MCF 10A (cell line): ENCODE data around the gene KCTD16. TPM values are rescaled to one million over a fixed set of nuclear protein-coding genes. Genes with fewer than 3 reads are reported as not detected.
A peak's percentile ranks its signal among the peaks of the same experiment; 100 is the strongest.

Source experiments
- BruUV-seq: library from RNA; stranded (reverse); fragments of 400-500 nt; replicated peaks from 2 replicates; lab custom pipeline; 2021; lab: Mats Ljungman, UMichigan
- CTCF ChIA-PET: fragments of 300-600 bp; sonication (Branson Sonifier 250); formaldehyde crosslinking; extraction: SDS; loops from one replicate; lab custom pipeline; 2021; ENCODE audit warnings: antibody characterized with exemption, inconsistent platforms; lab: Yijun Ruan, JAX
- POLR2A ChIA-PET: fragments of 300-600, 350-650 bp; sonication (Branson Sonifier 250); formaldehyde crosslinking; extraction: SDS; loops from one replicate; lab custom pipeline; 2020; ENCODE audit warnings: antibody characterized with exemption, inconsistent platforms; lab: Yijun Ruan, JAX
- DNase-seq: peaks from one replicate; pipeline ENCODE4 v3.0.0-alpha.2; 2018; ENCODE audit not compliant: unreplicated experiment
- H3K27ac Mint-ChIP-seq: one replicate; pipeline ENCODE4 v1.8.0; 2022; ENCODE audit warnings: mild to moderate bottlenecking, low read depth, mixed read lengths; ENCODE audit not compliant: unreplicated experiment
- H3K27me3 Mint-ChIP-seq: one replicate; pipeline ENCODE4 v1.8.0; 2022; ENCODE audit warnings: mixed read lengths; ENCODE audit not compliant: insufficient read depth, unreplicated experiment
- H3K36me3 Mint-ChIP-seq: one replicate; pipeline ENCODE4 v1.8.0; 2022; ENCODE audit warnings: mild to moderate bottlenecking, moderate library complexity, mixed read lengths; ENCODE audit not compliant: insufficient read depth, unreplicated experiment
- H3K4me1 Mint-ChIP-seq: one replicate; pipeline ENCODE4 v1.8.0; 2022; ENCODE audit warnings: mixed read lengths; ENCODE audit not compliant: insufficient read depth, unreplicated experiment
- H3K4me3 Mint-ChIP-seq: one replicate; pipeline ENCODE4 v1.8.0; 2022; ENCODE audit warnings: mild to moderate bottlenecking, moderate library complexity, mixed read lengths; ENCODE audit not compliant: unreplicated experiment
- H3K9me3 Mint-ChIP-seq: one replicate; pipeline ENCODE4 v1.8.0; 2022; ENCODE audit warnings: mixed read lengths; ENCODE audit not compliant: unreplicated experiment
- intact Hi-C: fragments of 100-400 bp; cut with micrococcal nuclease; formaldehyde crosslinking; loops from 2 replicates; pipeline ENCODE4 v1.14.1; 2022
- total RNA-seq: library from RNA; stranded (reverse); gene quantifications from 2 replicates; pipeline ENCODE4 v1.2.3, GENCODE V29; 2022
- TF ChIP-seq, protein P1 (sequence below): fragments of 200-600 bp; IDR thresholded peaks from one replicate; pipeline ENCODE4 v1.8.0; 2022; ENCODE audit warnings: antibody characterized with exemption, mild to moderate bottlenecking; ENCODE audit not compliant: unreplicated experiment

The KCTD16 gene
- total RNA-seq, 1 experiment from 2014 or later: 0.16 TPM

- intact Hi-C loops: no loop called here
- H3K4me3 Mint-ChIP-seq: no peak overlapping the region
- CTCF ChIA-PET: interaction anchor here (0.6 to 2.5 kb wide), 7 partner anchors 14 to 1552 kb away, joined by 3 to 9 read pairs (median 3); no protein-coding TSS in a partner anchor
Measured at GRCh38 chr5:144386315-144386714, 215.6 kb downstream of the KCTD16 start.

GRCh38 chr5:144390133-144390532, 219.5 kb downstream of the KCTD16 start:
- H3K36me3 Mint-ChIP-seq: no peaks in the 10 kb centered on the region
- CTCF ChIA-PET: interaction anchor here (0.5 to 6.0 kb wide), 26 partner anchors 10 to 1677 kb away, joined by 3 to 92 read pairs (median 4); no protein-coding TSS in a partner anchor
- H3K9me3 Mint-ChIP-seq: no peaks in the 10 kb centered on the region
- intact Hi-C loops: loop anchor here (1.0 kb wide), 2 partner anchors 187 to 957 kb away; no protein-coding TSS in a partner anchor
- H3K27ac Mint-ChIP-seq: no peak overlapping the region
- no peaks in the 10 kb centered on the region for H3K27me3 Mint-ChIP-seq
- no TSS peak for BruUV-seq
- TF ChIP-seq, protein P1, sequence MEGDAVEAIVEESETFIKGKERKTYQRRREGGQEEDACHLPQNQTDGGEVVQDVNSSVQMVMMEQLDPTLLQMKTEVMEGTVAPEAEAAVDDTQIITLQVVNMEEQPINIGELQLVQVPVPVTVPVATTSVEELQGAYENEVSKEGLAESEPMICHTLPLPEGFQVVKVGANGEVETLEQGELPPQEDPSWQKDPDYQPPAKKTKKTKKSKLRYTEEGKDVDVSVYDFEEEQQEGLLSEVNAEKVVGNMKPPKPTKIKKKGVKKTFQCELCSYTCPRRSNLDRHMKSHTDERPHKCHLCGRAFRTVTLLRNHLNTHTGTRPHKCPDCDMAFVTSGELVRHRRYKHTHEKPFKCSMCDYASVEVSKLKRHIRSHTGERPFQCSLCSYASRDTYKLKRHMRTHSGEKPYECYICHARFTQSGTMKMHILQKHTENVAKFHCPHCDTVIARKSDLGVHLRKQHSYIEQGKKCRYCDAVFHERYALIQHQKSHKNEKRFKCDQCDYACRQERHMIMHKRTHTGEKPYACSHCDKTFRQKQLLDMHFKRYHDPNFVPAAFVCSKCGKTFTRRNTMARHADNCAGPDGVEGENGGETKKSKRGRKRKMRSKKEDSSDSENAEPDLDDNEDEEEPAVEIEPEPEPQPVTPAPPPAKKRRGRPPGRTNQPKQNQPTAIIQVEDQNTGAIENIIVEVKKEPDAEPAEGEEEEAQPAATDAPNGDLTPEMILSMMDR: peak; percentile 43
- H3K4me1 Mint-ChIP-seq: peaks cover 9% of the 10 kb centered on the region
- peak; percentile 44 for DNase-seq
- H3K4me3 Mint-ChIP-seq: no peak overlapping the region
- POLR2A ChIA-PET: interaction anchor here (0.7 kb wide), 1 partner anchor 190 kb away, joined by 4 read pairs; no protein-coding TSS in a partner anchor

More at GRCh38 chr5:144386315-144386714, 215.6 kb downstream of the KCTD16 start:
- TF ChIP-seq, protein P1: no peak
- Mint-ChIP-seq H3K9me3 (peaks cover under 1% of the 10 kb centered on the region), H3K27ac (no peak overlapping the region), H3K4me1 (peaks cover 9% of the 10 kb centered on the region), H3K36me3 (no peaks in the 10 kb centered on the region), H3K27me3 (no peaks in the 10 kb centered on the region)
- BruUV-seq: no TSS peak
- DNase-seq: no peak
- POLR2A ChIA-PET: no interaction called here

DNA sequence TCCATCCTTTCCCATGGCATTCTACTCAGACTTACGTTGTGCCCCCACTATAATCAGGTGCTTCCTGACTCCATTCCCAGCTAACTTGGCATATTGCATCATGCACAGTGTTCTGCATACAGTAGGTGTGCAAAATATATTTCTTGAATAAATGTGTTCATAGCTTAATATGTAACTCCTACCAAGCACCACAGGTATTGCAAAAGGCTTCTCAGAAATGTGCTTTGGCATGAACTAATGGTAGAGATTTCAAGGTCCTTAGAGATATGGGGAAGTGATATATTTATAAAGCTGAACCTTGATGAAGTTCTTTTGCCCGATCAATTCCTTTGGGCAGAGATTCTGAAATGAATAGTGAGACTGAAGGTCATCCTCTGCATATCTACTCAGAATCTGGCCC, 220.4 kb downstream of the KCTD16 start:
- H3K4me3 Mint-ChIP-seq: no peak overlapping the region
- ChIA-PET POLR2A (no interaction called here), CTCF (interaction anchor here (0.5 to 6.0 kb wide), 13 partner anchors 9 to 1678 kb away, joined by 3 to 92 read pairs (median 4); no protein-coding TSS in a partner anchor)
- no peaks in the 10 kb centered on the region for H3K9me3 Mint-ChIP-seq
- DNase-seq: no peak
- TF ChIP-seq, protein P1: no peak
- H3K27ac Mint-ChIP-seq: no peak overlapping the region
- intact Hi-C loops: no loop called here
- no peaks in the 10 kb centered on the region for H3K36me3 Mint-ChIP-seq
- no TSS peak for BruUV-seq
- H3K27me3 Mint-ChIP-seq: no peaks in the 10 kb centered on the region
- peaks cover 9% of the 10 kb centered on the region for H3K4me1 Mint-ChIP-seq

GRCh38 chr5:144393641-144394435, 223.2 kb downstream of the KCTD16 start:
- no TSS peak for BruUV-seq
- Mint-ChIP-seq H3K4me3 (no peak overlapping the region), H3K4me1 (peaks cover 9% of the 10 kb centered on the region), H3K9me3 (no peaks in the 10 kb centered on the region), H3K27me3 (no peaks in the 10 kb centered on the region), H3K36me3 (no peaks in the 10 kb centered on the region), H3K27ac (no peak overlapping the region)
- POLR2A ChIA-PET: interaction anchor here (0.6 to 0.8 kb wide), 2 partner anchors 126 to 1260 kb away, joined by 3 read pairs; no protein-coding TSS in a partner anchor
- CTCF ChIA-PET: interaction anchor here (1.8 to 6.0 kb wide), 3 partner anchors 8 to 187 kb away, joined by 6 to 92 read pairs (median 9); no protein-coding TSS in a partner anchor
- intact Hi-C loops: no loop called here
- no peak for DNase-seq
- TF ChIP-seq, protein P1: peak; percentile 9
